Measurements from ENCODE around the gene ENHO. TPM values are rescaled to one million over a fixed set of nuclear protein-coding genes. Genes with fewer than 3 reads are reported as not detected.
A peak's percentile ranks its signal among the peaks of the same experiment; 100 is the strongest.

Gene ENHO
- total RNA-seq, 6 experiments from 2014 or later = 1.5 to 2.7 (median 2.1) TPM

DNA sequence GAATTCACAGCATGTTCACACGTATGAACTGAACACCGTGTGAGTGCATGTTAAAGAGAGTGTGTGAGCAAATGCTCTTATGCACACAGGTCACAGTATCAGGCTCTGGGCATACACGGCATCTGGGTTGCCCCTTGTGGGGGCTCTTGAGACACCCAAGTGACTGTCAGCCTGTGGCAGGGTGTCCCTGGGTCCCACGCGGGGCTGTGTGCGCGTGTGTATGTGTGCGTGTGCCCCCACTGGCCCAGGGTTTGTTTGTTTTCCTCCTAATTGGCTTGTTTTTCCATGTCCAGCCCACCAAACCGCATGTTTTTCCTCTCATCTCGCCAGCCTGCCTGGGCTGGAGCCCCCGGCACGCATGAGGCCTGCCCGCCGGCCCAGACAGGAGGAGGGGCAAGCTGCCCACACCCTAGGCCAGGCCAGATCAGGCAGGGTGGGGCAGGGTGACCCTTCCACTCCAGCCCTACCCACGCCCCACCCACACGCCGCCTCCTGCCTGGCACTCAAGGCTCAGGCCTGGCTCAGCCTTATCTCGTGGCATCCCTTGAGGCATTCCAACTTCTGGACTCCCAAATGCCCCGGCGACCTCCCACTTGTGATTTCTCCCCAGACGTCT lies 37.9 kb upstream of the ENHO start:
- Histone ChIP-seq H3K9me3 (no peaks in the 10 kb centered on the region), H3K36me3 (no peaks in the 10 kb centered on the region), H3K4me3 (no peak overlapping the region), H3K27me3 (no peaks in the 10 kb centered on the region), H3K27ac (no peak overlapping the region), H3K4me1 (peaks cover 0 to 8% (median 0%) of the 10 kb centered on the region in 4 donors)
- 60% methylated on average over 1 of the region's 21 CpGs for WGBS (ENCODE audit: insufficient coverage, low coverage, low lambda C conversion rate, missing lambda C conversion rate)
- peak in 2 of 3 donors; percentile 2 to 32 for DNase-seq
- intact Hi-C loops (cut with DNase I) = no loop called here
- no peak for ATAC-seq
- TF ChIP-seq CTCF (IDR thresholded peaks at IDR 0.05) (no peak), POLR2A (IDR thresholded peaks at IDR 0.05) (no peak)

- Histone ChIP-seq H3K4me1 (peaks cover 0 to 15% (median 4%) of the 10 kb centered on the region in 4 donors), H3K36me3 (no peaks in the 10 kb centered on the region), H3K4me3 (no peak overlapping the region), H3K27me3 (no peaks in the 10 kb centered on the region), H3K9me3 (no peaks in the 10 kb centered on the region), H3K27ac (no peak overlapping the region)
- DNase-seq = peak in 2 of 3 donors; percentile 10 to 64
- intact Hi-C loops (cut with DNase I) = no loop called here
- TF ChIP-seq CTCF (IDR thresholded peaks at IDR 0.05) (no peak), POLR2A (IDR thresholded peaks at IDR 0.05) (no peak)
- ATAC-seq = peak; percentile 33 to 62 (median 54)
- WGBS (ENCODE audit: insufficient coverage, low coverage, low lambda C conversion rate, missing lambda C conversion rate) = 8% methylated on average over 11 of the region's 21 CpGs
These were observed 37.0 kb upstream of the ENHO start for GRCh38 chr9:34559624-34560455.

- H3K4me3 ChIP-seq = no peak overlapping the region
- DNase-seq = no peak
- peak in 1 of 4 donors; percentile 18 for ATAC-seq
- intact Hi-C loops (cut with DNase I) = no loop called here
- WGBS (ENCODE audit: insufficient coverage, low coverage, low lambda C conversion rate, missing lambda C conversion rate) = 59% methylated on average over 10 of the region's 17 CpGs
- H3K36me3 ChIP-seq = no peaks in the 10 kb centered on the region
- peaks cover 0 to 15% (median 6%) of the 10 kb centered on the region in 4 donors for H3K4me1 ChIP-seq
- no peak for TF ChIP-seq CTCF (IDR thresholded peaks at IDR 0.05)
- no peaks in the 10 kb centered on the region for H3K27me3 ChIP-seq
- no peak overlapping the region for H3K27ac ChIP-seq
- no peaks in the 10 kb centered on the region for H3K9me3 ChIP-seq
These were observed 36.3 kb upstream of the ENHO start for GRCh38 chr9:34558919-34559623.

GRCh38 chr9:34558364-34558763 lies 35.6 kb upstream of the ENHO start:
- intact Hi-C loops (cut with DNase I) = no loop called here
- H3K4me3 ChIP-seq = no peak overlapping the region
- ATAC-seq = no peak
- H3K36me3 ChIP-seq = no peaks in the 10 kb centered on the region
- TF ChIP-seq CTCF (IDR thresholded peaks at IDR 0.05) (no peak), POLR2A (IDR thresholded peaks at IDR 0.05) (no peak)
- no peaks in the 10 kb centered on the region for H3K27me3 ChIP-seq
- no peaks in the 10 kb centered on the region for H3K9me3 ChIP-seq
- no peak for DNase-seq
- H3K4me1 ChIP-seq = peaks cover 0 to 15% (median 6%) of the 10 kb centered on the region in 4 donors
- H3K27ac ChIP-seq = no peak overlapping the region
- WGBS (ENCODE audit: insufficient coverage, low coverage, low lambda C conversion rate, missing lambda C conversion rate) = 75% methylated on average over 2 of the region's 9 CpGs
